ENCODE measurements around the gene SERINC5.
"Not testable (repeated sequence)": the region's sequence is repeated elsewhere in the genome, so short reads cannot be mapped to it uniquely, and the experiment has no call there.

The SERINC5 gene

GRCh38 chr5:80127116-80127552 lies 128.7 kb downstream of the SERINC5 start:
- peak; percentile 75 to 76 for DNase-seq

GRCh38 chr5:80125962-80126480 lies 129.8 kb downstream of the SERINC5 start:
- no peak for DNase-seq

- DNase-seq, result no peak
Observed at GRCh38 chr5:80125022-80125961, 130.6 kb downstream of the SERINC5 start.

GRCh38 chr5:80124121-80124918 lies 131.5 kb downstream of the SERINC5 start:
- no peak for DNase-seq

GRCh38 chr5:80122579-80122978 lies 133.3 kb downstream of the SERINC5 start:
- peak; percentile 13 to 21 for DNase-seq

- no peak for DNase-seq
Observed at GRCh38 chr5:80119372-80119771, 136.5 kb downstream of the SERINC5 start.

- DNase-seq, result no peak
Observed at GRCh38 chr5:80117446-80117845, 138.4 kb downstream of the SERINC5 start.

GRCh38 chr5:80116465-80116864 lies 139.4 kb downstream of the SERINC5 start:
- no peak for DNase-seq

GRCh38 chr5:80116000-80116399 lies 139.8 kb downstream of the SERINC5 start:
- DNase-seq, result no peak

- DNase-seq, result no peak
Observed at GRCh38 chr5:80114860-80115259, 141.0 kb downstream of the SERINC5 start.

GRCh38 chr5:80111376-80111990 lies 144.4 kb downstream of the SERINC5 start:
- not testable (repeated sequence) for DNase-seq

- no peak for DNase-seq
Observed at GRCh38 chr5:80109646-80110478, 146.0 kb downstream of the SERINC5 start.

GRCh38 chr5:80106916-80107315 lies 148.9 kb downstream of the SERINC5 start:
- no peak for DNase-seq

GRCh38 chr5:80105698-80106439 lies 150.0 kb downstream of the SERINC5 start:
- no peak for DNase-seq

GRCh38 chr5:80103371-80103770 lies 152.5 kb downstream of the SERINC5 start:
- no peak for DNase-seq

GRCh38 chr5:80101993-80102392 lies 153.9 kb downstream of the SERINC5 start:
- DNase-seq, result no peak

GRCh38 chr5:80097451-80097850 lies 158.4 kb downstream of the SERINC5 start:
- DNase-seq, result no peak

GRCh38 chr5:80094236-80094738 lies 161.6 kb downstream of the SERINC5 start:
- DNase-seq, result no peak

GRCh38 chr5:80093796-80094195 lies 162.1 kb downstream of the SERINC5 start:
- DNase-seq, result no peak

- DNase-seq, result no peak
Observed at GRCh38 chr5:80092486-80093107, 163.3 kb downstream of the SERINC5 start.

GRCh38 chr5:80091792-80092192 lies 164.1 kb downstream of the SERINC5 start:
- DNase-seq, result peak; percentile 60 to 71

Measured in AML-193 (cell line).